Neural progenitor cell (in vitro differentiated cells): ENCODE results near the gene DAP. TPM values are rescaled to one million over a fixed set of nuclear protein-coding genes. Genes with fewer than 3 reads are reported as not detected.

Source experiments
- DNase-seq: peaks from one replicate; pipeline ENCODE4 v3.0.0-alpha.2; 2016; ENCODE audit warnings: low spot score
- H2AFZ ChIP-seq: fragments of 200-600 bp; sonication (generic); replicated peaks from 2 replicates; pipeline ENCODE4 v1.6.1; 2016; ENCODE audit warnings: antibody characterized with exemption
- H3F3A ChIP-seq: fragments of 200-600 bp; sonication (generic); 2 replicates; pipeline ENCODE4 v1.6.1; 2016; ENCODE audit warnings: antibody characterized with exemption, low read depth
- H3K27ac ChIP-seq: fragments of 200-600 bp; sonication (generic); 2 replicates; pipeline ENCODE4 v1.5.1; 2016; ENCODE audit warnings: mild to moderate bottlenecking
- H3K27me3 ChIP-seq: fragments of 200-600 bp; sonication (generic); 2 replicates; pipeline ENCODE4 v1.6.1; 2016; ENCODE audit warnings: mild to moderate bottlenecking, moderate library complexity
- H3K36me3 ChIP-seq: fragments of 200-600 bp; sonication (generic); 2 replicates; pipeline ENCODE4 v1.5.1; 2016
- H3K4me1 ChIP-seq: fragments of 200-600 bp; sonication (generic); 2 replicates; pipeline ENCODE4 v1.6.1; 2016; ENCODE audit warnings: mixed run types
- H3K4me2 ChIP-seq: fragments of 200-600 bp; sonication (generic); 2 replicates; pipeline ENCODE4 v1.6.1; 2016
- H3K4me3 ChIP-seq: fragments of 200-600 bp; sonication (generic); 2 replicates; pipeline ENCODE4 v1.5.1; 2016
- H3K79me2 ChIP-seq: fragments of 200-600 bp; sonication (generic); 2 replicates; pipeline ENCODE4 v1.6.1; 2016; ENCODE audit warnings: low read depth
- H3K9ac ChIP-seq: fragments of 200-600 bp; sonication (generic); 2 replicates; pipeline ENCODE4 v1.6.1; 2016
- H3K9me3 ChIP-seq: fragments of 200-600 bp; sonication (generic); 2 replicates; pipeline ENCODE4 v1.5.1; 2016; ENCODE audit warnings: low read depth
- H4K20me1 ChIP-seq: fragments of 200-600 bp; sonication (generic); 2 replicates; pipeline ENCODE4 v1.6.1; 2016; ENCODE audit warnings: low read depth
- H3K27ac Mint-ChIP-seq: 3 replicates; pipeline ENCODE4 v1.8.0; 2021; ENCODE audit warnings: mixed read lengths
- H3K27me3 Mint-ChIP-seq: 2 replicates; pipeline ENCODE4 v1.8.0; 2022; ENCODE audit warnings: low read depth, mild to moderate bottlenecking, inconsistent platforms, moderate library complexity, mixed read lengths; ENCODE audit not compliant: insufficient read depth
- H3K36me3 Mint-ChIP-seq: 3 replicates; pipeline ENCODE4 v1.8.0; 2021; ENCODE audit warnings: mixed read lengths
- H3K4me1 Mint-ChIP-seq: 3 replicates; pipeline ENCODE4 v1.8.0; 2021; ENCODE audit warnings: mixed read lengths
- H3K4me3 Mint-ChIP-seq: 3 replicates; pipeline ENCODE4 v1.8.0; 2021; ENCODE audit warnings: mild to moderate bottlenecking, moderate library complexity, mixed read lengths
- H3K9me3 Mint-ChIP-seq: 3 replicates; pipeline ENCODE4 v1.8.0; 2020; ENCODE audit warnings: mixed read lengths
- EZH2 ChIP-seq: fragments of 200-600 bp; sonication (generic); IDR thresholded peaks from 2 replicates; pipeline ENCODE4 v1.6.1; 2017; ENCODE audit warnings: antibody characterized with exemption, mild to moderate bottlenecking, moderate library complexity
- EZH2phosphoT487 ChIP-seq: fragments of 200-600 bp; sonication (generic); IDR thresholded peaks from 2 replicates; pipeline ENCODE4 v1.6.1; 2017; ENCODE audit warnings: antibody characterized with exemption
- total RNA-seq: library from RNA; depleted of rRNA; stranded (reverse); fragments of >200 nt; gene quantifications from 2 replicates; pipeline ENCODE4 v1.2.3, GENCODE V29; 2015; ENCODE audit warnings: low replicate concordance
- TF ChIP-seq, protein P1 (sequence below): fragments of 200-600 bp; sonication (generic); IDR thresholded peaks from 2 replicates; pipeline ENCODE4 v1.5.1; 2017; ENCODE audit warnings: antibody characterized with exemption, mild to moderate bottlenecking

Gene DAP
- total RNA-seq, 1 donor from 2014 or later, result 12.2 TPM

DNA sequence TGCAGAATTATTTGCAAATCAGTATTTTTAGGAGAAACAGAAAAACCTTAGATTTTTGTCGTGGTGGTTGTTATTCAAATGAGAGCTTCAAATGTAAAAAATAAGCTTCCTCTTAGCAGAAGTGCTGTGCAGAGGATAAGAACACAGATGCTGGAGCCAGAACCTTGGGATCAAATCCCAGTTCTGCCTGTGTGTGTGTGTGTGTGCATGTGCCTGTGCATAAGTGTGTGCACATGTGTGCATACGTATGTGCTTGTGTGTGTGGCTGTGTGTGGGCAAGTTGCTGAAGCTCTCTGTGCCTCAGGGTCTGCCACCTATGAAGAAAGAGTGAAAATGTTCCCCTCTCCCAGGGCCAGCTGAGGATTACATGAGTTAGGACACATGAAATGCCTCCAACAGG is 8.6 kb downstream of the DAP start:
- H3K4me2 ChIP-seq, result no peak overlapping the region
- no peak for DNase-seq
- no peak overlapping the region for H3K9ac ChIP-seq
- no peak for TF ChIP-seq EZH2
- no peak for TF ChIP-seq EZH2phosphoT487
- H3F3A ChIP-seq, result no peaks in the 10 kb centered on the region
- no peak overlapping the region for H3K4me3 Mint-ChIP-seq
- H3K36me3 Mint-ChIP-seq, result peaks cover 41% of the 10 kb centered on the region
- H3K27me3 ChIP-seq, result no peaks in the 10 kb centered on the region
- peaks cover 5% of the 10 kb centered on the region for H3K27me3 Mint-ChIP-seq
- H3K36me3 ChIP-seq, result no peaks in the 10 kb centered on the region
- no peak overlapping the region for H3K4me3 ChIP-seq
- no peaks in the 10 kb centered on the region for H3K9me3 Mint-ChIP-seq
- H3K4me1 ChIP-seq, result no peaks in the 10 kb centered on the region
- no peak overlapping the region for H3K27ac Mint-ChIP-seq
- no peak overlapping the region for H3K27ac ChIP-seq
- peaks cover 42% of the 10 kb centered on the region for H4K20me1 ChIP-seq
- no peaks in the 10 kb centered on the region for H3K4me1 Mint-ChIP-seq
- no peaks in the 10 kb centered on the region for H3K9me3 ChIP-seq
- no peak overlapping the region for H2AFZ ChIP-seq
- peaks cover 44% of the 10 kb centered on the region for H3K79me2 ChIP-seq

DNA sequence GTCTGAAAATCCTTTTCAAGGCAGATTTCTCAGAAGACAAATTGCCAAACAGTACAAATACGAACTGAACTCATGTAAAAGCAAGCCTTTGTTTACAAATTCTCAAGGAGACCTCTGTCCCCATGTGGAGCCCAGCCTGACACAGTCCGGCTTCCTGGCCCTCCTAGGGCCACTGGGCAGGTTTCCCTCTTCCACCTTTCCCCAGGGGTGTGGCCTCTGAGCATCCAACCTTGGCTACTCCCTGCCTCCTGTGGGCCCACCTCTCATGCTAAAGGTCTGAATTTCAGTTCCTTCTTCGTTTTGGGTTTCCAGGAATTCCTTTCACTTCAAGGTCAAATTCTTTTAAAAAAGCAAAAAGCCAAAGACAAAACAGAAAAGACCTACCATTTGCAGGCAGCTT is 10.1 kb downstream of the DAP start:
- Mint-ChIP-seq H3K4me1 (no peaks in the 10 kb centered on the region), H3K36me3 (peaks cover 47% of the 10 kb centered on the region), H3K9me3 (no peaks in the 10 kb centered on the region), H3K4me3 (no peak overlapping the region), H3K27me3 (peaks cover 5% of the 10 kb centered on the region), H3K27ac (no peak overlapping the region)
- Histone ChIP-seq H3K36me3 (no peaks in the 10 kb centered on the region), H4K20me1 (peaks cover 41% of the 10 kb centered on the region), H3K27me3 (no peaks in the 10 kb centered on the region), H3K4me2 (no peak overlapping the region), H3F3A (no peaks in the 10 kb centered on the region), H3K9ac (no peak overlapping the region), H3K27ac (no peak overlapping the region), H3K4me3 (no peak overlapping the region), H3K9me3 (no peaks in the 10 kb centered on the region), H2AFZ (no peak overlapping the region), H3K79me2 (peaks cover 39% of the 10 kb centered on the region), H3K4me1 (no peaks in the 10 kb centered on the region)
- DNase-seq, result no peak
- TF ChIP-seq, protein P1, sequence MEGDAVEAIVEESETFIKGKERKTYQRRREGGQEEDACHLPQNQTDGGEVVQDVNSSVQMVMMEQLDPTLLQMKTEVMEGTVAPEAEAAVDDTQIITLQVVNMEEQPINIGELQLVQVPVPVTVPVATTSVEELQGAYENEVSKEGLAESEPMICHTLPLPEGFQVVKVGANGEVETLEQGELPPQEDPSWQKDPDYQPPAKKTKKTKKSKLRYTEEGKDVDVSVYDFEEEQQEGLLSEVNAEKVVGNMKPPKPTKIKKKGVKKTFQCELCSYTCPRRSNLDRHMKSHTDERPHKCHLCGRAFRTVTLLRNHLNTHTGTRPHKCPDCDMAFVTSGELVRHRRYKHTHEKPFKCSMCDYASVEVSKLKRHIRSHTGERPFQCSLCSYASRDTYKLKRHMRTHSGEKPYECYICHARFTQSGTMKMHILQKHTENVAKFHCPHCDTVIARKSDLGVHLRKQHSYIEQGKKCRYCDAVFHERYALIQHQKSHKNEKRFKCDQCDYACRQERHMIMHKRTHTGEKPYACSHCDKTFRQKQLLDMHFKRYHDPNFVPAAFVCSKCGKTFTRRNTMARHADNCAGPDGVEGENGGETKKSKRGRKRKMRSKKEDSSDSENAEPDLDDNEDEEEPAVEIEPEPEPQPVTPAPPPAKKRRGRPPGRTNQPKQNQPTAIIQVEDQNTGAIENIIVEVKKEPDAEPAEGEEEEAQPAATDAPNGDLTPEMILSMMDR, result no peak
- TF ChIP-seq EZH2 (no peak), EZH2phosphoT487 (no peak)

DNA sequence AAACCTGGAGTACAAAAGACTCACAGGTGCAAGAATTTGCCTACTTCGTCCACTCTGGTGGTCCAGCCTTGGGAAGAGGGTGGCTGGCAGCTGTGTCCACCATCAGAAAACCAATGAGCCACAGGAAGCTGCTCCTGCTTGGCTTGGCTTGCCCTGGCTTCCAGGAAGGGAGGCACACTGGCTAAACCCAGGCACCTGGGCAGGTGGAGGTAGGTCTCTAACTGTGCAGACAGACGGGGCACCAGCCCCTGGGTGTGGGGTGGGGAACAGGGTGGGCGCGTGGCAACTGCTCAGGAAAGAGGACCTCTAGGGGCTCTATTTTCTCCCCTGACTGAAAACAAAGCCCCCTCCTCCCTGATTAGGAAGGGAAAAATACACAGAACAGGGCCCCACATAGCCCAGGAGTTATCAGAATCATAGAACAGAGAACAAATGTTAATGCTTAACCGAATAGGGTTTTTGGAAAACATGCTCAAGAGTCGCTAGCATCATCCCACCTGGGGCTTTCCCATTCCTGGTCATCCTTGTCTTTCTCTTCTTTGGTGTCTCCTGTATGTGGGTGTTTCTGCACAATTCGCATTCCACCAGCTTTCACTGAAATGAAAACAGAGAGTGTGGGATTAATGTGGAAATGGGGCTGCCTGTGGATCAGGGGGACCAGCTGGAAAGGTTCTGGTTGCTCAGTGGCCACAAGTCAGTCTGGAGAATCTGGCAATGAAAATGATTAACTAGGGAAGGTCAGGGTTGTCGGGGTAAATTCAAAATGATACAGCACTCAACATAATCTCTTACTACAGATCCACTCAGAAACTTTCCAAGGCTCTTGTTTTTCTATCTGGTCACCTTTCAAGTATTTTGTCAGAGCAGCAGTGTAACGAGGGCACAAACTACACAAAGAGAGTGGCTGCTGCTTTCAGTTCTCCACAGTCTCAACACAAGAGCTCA is 13.1 kb downstream of the DAP start:
- Mint-ChIP-seq H3K27ac (no peak overlapping the region), H3K4me3 (no peak overlapping the region), H3K4me1 (no peaks in the 10 kb centered on the region), H3K9me3 (peaks cover 5% of the 10 kb centered on the region), H3K36me3 (peaks cover 51% of the 10 kb centered on the region), H3K27me3 (peaks cover 5% of the 10 kb centered on the region)
- Histone ChIP-seq H4K20me1 (peaks cover 27% of the 10 kb centered on the region), H3K9me3 (no peaks in the 10 kb centered on the region), H3K9ac (no peak overlapping the region), H3K4me3 (no peak overlapping the region), H3K27ac (no peak overlapping the region), H3K4me2 (no peak overlapping the region), H3K79me2 (peaks cover 23% of the 10 kb centered on the region), H3K27me3 (no peaks in the 10 kb centered on the region), H3K4me1 (no peaks in the 10 kb centered on the region), H3F3A (no peaks in the 10 kb centered on the region), H2AFZ (no peak overlapping the region), H3K36me3 (no peaks in the 10 kb centered on the region)
- no peak for DNase-seq
- TF ChIP-seq EZH2 (no peak), EZH2phosphoT487 (no peak)
- TF ChIP-seq, protein P1, result no peak

DNA sequence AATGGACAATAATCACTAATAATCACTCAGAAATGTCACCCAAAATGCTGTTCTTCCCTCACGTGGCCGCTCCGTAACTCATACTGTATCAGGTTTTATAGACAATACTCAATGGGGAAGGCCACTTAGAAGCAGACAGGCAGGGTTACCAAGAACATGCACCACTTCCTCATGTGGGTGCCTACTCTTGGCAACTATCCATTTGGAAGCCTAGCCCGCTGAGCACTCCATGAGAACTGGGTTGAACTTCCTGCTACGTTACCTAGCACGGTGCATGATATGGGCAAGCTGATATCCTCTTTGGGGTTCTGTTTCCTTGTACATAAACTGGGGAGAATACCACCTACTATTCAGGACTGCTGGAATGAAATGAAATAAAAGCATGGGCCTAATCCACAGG is 14.3 kb downstream of the DAP start:
- no peak for DNase-seq
- Mint-ChIP-seq H3K4me1 (no peaks in the 10 kb centered on the region), H3K27me3 (peaks cover 3% of the 10 kb centered on the region), H3K36me3 (peaks cover 60% of the 10 kb centered on the region), H3K27ac (peak overlapping the region; percentile 60), H3K9me3 (peaks cover 15% of the 10 kb centered on the region), H3K4me3 (no peak overlapping the region)
- peaks cover 20% of the 10 kb centered on the region for H4K20me1 ChIP-seq
- no peaks in the 10 kb centered on the region for H3K36me3 ChIP-seq
- H3K79me2 ChIP-seq, result peaks cover 15% of the 10 kb centered on the region
- no peaks in the 10 kb centered on the region for H3K4me1 ChIP-seq
- no peak overlapping the region for H2AFZ ChIP-seq
- no peaks in the 10 kb centered on the region for H3F3A ChIP-seq
- no peak overlapping the region for H3K27ac ChIP-seq
- H3K4me2 ChIP-seq, result no peak overlapping the region
- no peak overlapping the region for H3K9ac ChIP-seq
- H3K4me3 ChIP-seq, result no peak overlapping the region
- H3K27me3 ChIP-seq, result no peaks in the 10 kb centered on the region
- TF ChIP-seq EZH2 (no peak), EZH2phosphoT487 (no peak)
- TF ChIP-seq, protein P1, result no peak
- H3K9me3 ChIP-seq, result no peaks in the 10 kb centered on the region
